HG03135 (cell line): Measurements from ENCODE around the gene CD46.
"Not testable (repeated sequence)": the region's sequence is repeated elsewhere in the genome, so short reads cannot be mapped to it uniquely, and the experiment has no call there.

Experiments
- ATAC-seq: cut with Tn5 transposase; IDR thresholded peaks from one replicate; pipeline ENCODE4 v1.9.1; 2021; ENCODE audit warnings: mild to moderate bottlenecking, moderate library complexity; ENCODE audit not compliant: unreplicated experiment

The CD46 gene

GRCh38 chr1:207751790-207752455 lies at the start of gene CD46:
CD46 (plus strand) TSS chr1:207752054; CDS start chr1:207752213, 159 bp downstream.
- ATAC-seq: peak; percentile 95

- no peak for ATAC-seq
These were observed 49.5 kb upstream of the CD46 start for GRCh38 chr1:207702317-207702716.

GRCh38 chr1:207703712-207704111 lies 48.1 kb upstream of the CD46 start:
- no peak for ATAC-seq

GRCh38 chr1:207708004-207708403 lies 43.9 kb upstream of the CD46 start:
- ATAC-seq: not testable (repeated sequence)

GRCh38 chr1:207711285-207711684 lies 40.6 kb upstream of the CD46 start:
- no peak for ATAC-seq

- ATAC-seq: not testable (repeated sequence)
These were observed 39.2 kb upstream of the CD46 start for GRCh38 chr1:207712701-207713100.

- ATAC-seq: no peak
These were observed 38.3 kb upstream of the CD46 start for GRCh38 chr1:207713529-207713928.

- ATAC-seq: no peak
These were observed 32.6 kb upstream of the CD46 start for GRCh38 chr1:207719234-207719633.

- not testable (repeated sequence) for ATAC-seq
These were observed 23.5 kb upstream of the CD46 start for GRCh38 chr1:207728200-207728858.

GRCh38 chr1:207737503-207738157 lies 14.2 kb upstream of the CD46 start:
- not testable (repeated sequence) for ATAC-seq

- not testable (repeated sequence) for ATAC-seq
These were observed 13.6 kb upstream of the CD46 start for GRCh38 chr1:207738158-207738659.

- ATAC-seq: no peak
These were observed 11.6 kb upstream of the CD46 start for GRCh38 chr1:207740207-207740606.

GRCh38 chr1:207742850-207743555 lies 8.9 kb upstream of the CD46 start:
- ATAC-seq: no peak

- no peak for ATAC-seq
These were observed 7.8 kb upstream of the CD46 start for GRCh38 chr1:207744000-207744534.

GRCh38 chr1:207745285-207745684 lies 6.6 kb upstream of the CD46 start:
- no peak for ATAC-seq

GRCh38 chr1:207745839-207746767 lies 5.8 kb upstream of the CD46 start:
- no peak for ATAC-seq

GRCh38 chr1:207747627-207748492 lies 4.0 kb upstream of the CD46 start:
- ATAC-seq: no peak

- no peak for ATAC-seq
These were observed 2.9 kb upstream of the CD46 start for GRCh38 chr1:207748737-207749528.
